ENCODE measurements around the gene SOX2. TPM values are rescaled to one million over a fixed set of nuclear protein-coding genes. Genes with fewer than 3 reads are reported as not detected.

Gene SOX2
- total and polyA plus RNA-seq, 8 donors: 0.04 to 0.35 (median 0.09) TPM; not detected in 3

GRCh38 chr3:181738551-181738950, 26.8 kb downstream of the SOX2 start:
- DNase-seq (no peak), FAIRE-seq (no peak), ATAC-seq (no peak)
- intact Hi-C loops (cut with DNase I): no loop called here
- TF ChIP-seq CTCF (IDR thresholded peaks at IDR 0.05): no peak
- H3K9me3 ChIP-seq: no peaks in the 10 kb centered on the region
- peaks cover 0 to 4% (median 0%) of the 10 kb centered on the region in 4 donors for H3K27me3 ChIP-seq
- H3K27ac ChIP-seq: no peak overlapping the region
- 45 to 52% methylated on average over 5 of the region's 5 CpGs for WGBS, 2 donors
- H3K4me3 ChIP-seq: no peak overlapping the region
- no peaks in the 10 kb centered on the region for H3K4me1 ChIP-seq
- H3K36me3 ChIP-seq: no peaks in the 10 kb centered on the region

- H3K4me3 ChIP-seq: no peak overlapping the region
- FAIRE-seq: no peak
- H3K27ac ChIP-seq: no peak overlapping the region
- H3K9me3 ChIP-seq: no peaks in the 10 kb centered on the region
- H3K27me3 ChIP-seq: peaks cover 0 to 4% (median 0%) of the 10 kb centered on the region in 4 donors
- intact Hi-C loops (cut with DNase I): no loop called here
- ATAC-seq: no peak
- no peak for TF ChIP-seq CTCF (IDR thresholded peaks at IDR 0.05)
- no peaks in the 10 kb centered on the region for H3K36me3 ChIP-seq
- no peaks in the 10 kb centered on the region for H3K4me1 ChIP-seq
- DNase-seq: no peak
- WGBS, 2 donors: 65 to 74% methylated on average over 4 of the region's 4 CpGs
These were observed 27.9 kb downstream of the SOX2 start for GRCh38 chr3:181739628-181740027.

- DNase-seq (no peak), ATAC-seq (no peak), FAIRE-seq (no peak)
- H3K9me3 ChIP-seq: no peaks in the 10 kb centered on the region
- no peaks in the 10 kb centered on the region for H3K36me3 ChIP-seq
- H3K27me3 ChIP-seq: peaks cover 0 to 4% (median 0%) of the 10 kb centered on the region in 4 donors
- WGBS, 2 donors: 27 to 28% methylated on average over 6 of the region's 6 CpGs
- intact Hi-C loops (cut with DNase I): no loop called here
- H3K27ac ChIP-seq: no peak overlapping the region
- no peak overlapping the region for H3K4me3 ChIP-seq
- TF ChIP-seq CTCF (IDR thresholded peaks at IDR 0.05): no peak
- no peaks in the 10 kb centered on the region for H3K4me1 ChIP-seq
These were observed 29.7 kb downstream of the SOX2 start for GRCh38 chr3:181741417-181741816.

GRCh38 chr3:181752202-181752671, 40.5 kb downstream of the SOX2 start:
- FAIRE-seq: no peak

More at GRCh38 chr3:181752202-181752671, 40.5 kb downstream of the SOX2 start:
- intact Hi-C loops (cut with DNase I): no loop called here
- Histone ChIP-seq H3K4me1 (no peaks in the 10 kb centered on the region), H3K27ac (no peak overlapping the region), H3K27me3 (peaks cover 0 to 8% (median 2%) of the 10 kb centered on the region in 4 donors), H3K4me3 (no peak overlapping the region), H3K9me3 (no peaks in the 10 kb centered on the region), H3K36me3 (no peaks in the 10 kb centered on the region)
- no peak for TF ChIP-seq CTCF (IDR thresholded peaks at IDR 0.05)
- no peak for ATAC-seq
- WGBS, 2 donors: 75 to 79% methylated on average over 5 of the region's 5 CpGs
- no peak for DNase-seq

Data from pancreas (tissue), 10 donors.